M059J (cell line): ENCODE results near the gene PCDH20. TPM values are rescaled to one million over a fixed set of nuclear protein-coding genes. Genes with fewer than 3 reads are reported as not detected.
"Not testable (repeated sequence)": the region's sequence is repeated elsewhere in the genome, so short reads cannot be mapped to it uniquely, and the experiment has no call there.

ENCODE experiments used
- DNase-seq: peaks from one replicate; pipeline ENCODE4 v3.0.0-alpha.2; 2012; ENCODE audit warnings: low read depth
- total RNA-seq: library from RNA; depleted of rRNA; stranded (reverse); fragments of >200 nt; shearing (Covaris generic); gene quantifications from 2 replicates; pipeline ENCODE4 v1.2.3, GENCODE V29; 2014; rRNA removed

Gene PCDH20, protein sequence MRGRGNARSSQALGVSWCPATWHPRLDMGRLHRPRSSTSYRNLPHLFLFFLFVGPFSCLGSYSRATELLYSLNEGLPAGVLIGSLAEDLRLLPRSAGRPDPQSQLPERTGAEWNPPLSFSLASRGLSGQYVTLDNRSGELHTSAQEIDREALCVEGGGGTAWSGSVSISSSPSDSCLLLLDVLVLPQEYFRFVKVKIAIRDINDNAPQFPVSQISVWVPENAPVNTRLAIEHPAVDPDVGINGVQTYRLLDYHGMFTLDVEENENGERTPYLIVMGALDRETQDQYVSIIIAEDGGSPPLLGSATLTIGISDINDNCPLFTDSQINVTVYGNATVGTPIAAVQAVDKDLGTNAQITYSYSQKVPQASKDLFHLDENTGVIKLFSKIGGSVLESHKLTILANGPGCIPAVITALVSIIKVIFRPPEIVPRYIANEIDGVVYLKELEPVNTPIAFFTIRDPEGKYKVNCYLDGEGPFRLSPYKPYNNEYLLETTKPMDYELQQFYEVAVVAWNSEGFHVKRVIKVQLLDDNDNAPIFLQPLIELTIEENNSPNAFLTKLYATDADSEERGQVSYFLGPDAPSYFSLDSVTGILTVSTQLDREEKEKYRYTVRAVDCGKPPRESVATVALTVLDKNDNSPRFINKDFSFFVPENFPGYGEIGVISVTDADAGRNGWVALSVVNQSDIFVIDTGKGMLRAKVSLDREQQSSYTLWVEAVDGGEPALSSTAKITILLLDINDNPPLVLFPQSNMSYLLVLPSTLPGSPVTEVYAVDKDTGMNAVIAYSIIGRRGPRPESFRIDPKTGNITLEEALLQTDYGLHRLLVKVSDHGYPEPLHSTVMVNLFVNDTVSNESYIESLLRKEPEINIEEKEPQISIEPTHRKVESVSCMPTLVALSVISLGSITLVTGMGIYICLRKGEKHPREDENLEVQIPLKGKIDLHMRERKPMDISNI
- total RNA-seq, result 0.12 TPM in 1 of 2 replicates, not detected in the other

- DNase-seq, result no peak
These were observed at the start of gene PCDH20 for GRCh38 chr13:61415749-61416148. TSS of gene PCDH20 (minus strand) at chr13:61415849. CDS start at chr13:61415158, 691 bp downstream.

GRCh38 chr13:61463024-61463423 is 47.4 kb upstream of the PCDH20 start:
- no peak for DNase-seq

- no peak for DNase-seq
These were observed 37.5 kb upstream of the PCDH20 start for GRCh38 chr13:61453121-61453520.

DNA sequence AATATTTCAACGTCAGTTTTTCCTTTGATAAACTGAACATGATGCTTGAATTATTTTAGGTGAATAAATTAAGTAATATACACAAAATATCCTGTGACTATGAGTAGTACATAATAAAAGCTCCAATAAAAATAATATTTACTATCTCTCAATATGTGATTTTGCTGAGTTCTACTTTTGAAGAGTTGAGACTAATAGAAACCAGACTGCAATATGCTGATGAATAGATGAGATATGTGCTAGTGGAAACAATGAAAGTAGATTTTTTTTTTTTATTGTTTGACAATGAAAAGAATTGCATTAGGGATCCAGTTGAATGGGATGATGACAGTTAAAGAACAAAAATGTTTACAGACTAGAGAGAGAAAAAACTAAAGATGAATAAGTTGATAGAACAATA is 16.4 kb upstream of the PCDH20 start:
- no peak for DNase-seq

DNA sequence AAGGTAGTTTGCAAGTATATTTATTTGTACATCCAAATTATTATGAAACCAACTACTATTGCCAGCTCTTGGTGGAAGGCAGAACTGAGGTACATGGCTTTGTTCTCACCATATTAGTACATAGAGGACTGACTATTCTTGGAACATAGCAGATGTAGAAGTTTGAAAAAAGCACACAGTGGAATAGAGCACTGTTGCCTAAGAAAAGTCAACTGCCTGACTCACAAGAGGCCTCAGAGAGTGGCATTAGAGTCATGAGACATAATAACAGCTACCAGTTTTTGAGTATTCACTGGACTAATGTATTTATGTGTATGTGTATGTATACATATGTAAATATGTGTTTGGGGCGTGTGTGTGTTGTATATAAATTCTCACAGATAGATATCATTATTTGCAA is 8.3 kb upstream of the PCDH20 start:
- no peak for DNase-seq

DNA sequence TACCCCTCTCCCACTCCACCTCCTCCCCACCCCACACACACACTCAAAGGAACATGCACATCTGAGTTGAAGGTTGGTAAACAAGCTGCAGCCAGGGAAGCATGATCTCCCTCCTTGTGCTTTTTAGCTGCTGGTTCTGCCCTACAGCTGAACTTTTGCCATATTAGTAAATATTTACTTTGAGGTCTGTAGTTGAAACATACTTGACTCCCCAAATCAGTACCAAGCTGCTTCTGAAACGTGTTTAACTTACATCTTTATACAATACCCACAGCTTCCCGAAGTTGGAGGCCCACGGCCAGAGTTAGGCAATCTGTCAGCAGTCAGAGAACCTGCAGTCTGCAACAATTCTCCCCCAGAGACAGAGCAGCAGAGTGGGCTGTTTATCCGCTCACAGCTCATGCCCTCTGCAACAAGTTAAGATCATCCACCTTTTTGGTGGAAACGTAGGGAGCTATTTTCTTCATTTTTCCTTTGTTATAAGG is 1.5 kb upstream of the PCDH20 start:
- no peak for DNase-seq

- peak; percentile 0 for DNase-seq
These were observed 459 bp downstream of the PCDH20 start for GRCh38 chr13:61415058-61415721.

DNA sequence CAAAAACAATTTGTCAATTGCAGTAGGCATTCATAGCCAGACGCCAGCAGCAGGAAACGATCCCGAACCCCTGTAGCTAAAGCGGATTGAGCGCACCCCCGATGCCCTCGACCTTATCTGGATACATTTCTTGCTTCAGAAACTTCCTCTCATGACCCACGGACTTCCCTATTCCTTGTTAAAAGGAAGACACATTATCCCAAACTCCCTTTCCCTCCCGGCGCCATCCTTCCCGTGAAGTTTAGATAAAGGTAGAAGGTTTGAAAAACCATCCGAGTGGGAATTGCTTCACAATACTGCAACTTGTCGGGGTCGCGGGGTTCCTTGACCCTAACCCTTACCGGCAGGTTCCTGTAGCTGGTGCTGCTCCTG is 977 bp downstream of the PCDH20 start:
- no peak for DNase-seq

DNA sequence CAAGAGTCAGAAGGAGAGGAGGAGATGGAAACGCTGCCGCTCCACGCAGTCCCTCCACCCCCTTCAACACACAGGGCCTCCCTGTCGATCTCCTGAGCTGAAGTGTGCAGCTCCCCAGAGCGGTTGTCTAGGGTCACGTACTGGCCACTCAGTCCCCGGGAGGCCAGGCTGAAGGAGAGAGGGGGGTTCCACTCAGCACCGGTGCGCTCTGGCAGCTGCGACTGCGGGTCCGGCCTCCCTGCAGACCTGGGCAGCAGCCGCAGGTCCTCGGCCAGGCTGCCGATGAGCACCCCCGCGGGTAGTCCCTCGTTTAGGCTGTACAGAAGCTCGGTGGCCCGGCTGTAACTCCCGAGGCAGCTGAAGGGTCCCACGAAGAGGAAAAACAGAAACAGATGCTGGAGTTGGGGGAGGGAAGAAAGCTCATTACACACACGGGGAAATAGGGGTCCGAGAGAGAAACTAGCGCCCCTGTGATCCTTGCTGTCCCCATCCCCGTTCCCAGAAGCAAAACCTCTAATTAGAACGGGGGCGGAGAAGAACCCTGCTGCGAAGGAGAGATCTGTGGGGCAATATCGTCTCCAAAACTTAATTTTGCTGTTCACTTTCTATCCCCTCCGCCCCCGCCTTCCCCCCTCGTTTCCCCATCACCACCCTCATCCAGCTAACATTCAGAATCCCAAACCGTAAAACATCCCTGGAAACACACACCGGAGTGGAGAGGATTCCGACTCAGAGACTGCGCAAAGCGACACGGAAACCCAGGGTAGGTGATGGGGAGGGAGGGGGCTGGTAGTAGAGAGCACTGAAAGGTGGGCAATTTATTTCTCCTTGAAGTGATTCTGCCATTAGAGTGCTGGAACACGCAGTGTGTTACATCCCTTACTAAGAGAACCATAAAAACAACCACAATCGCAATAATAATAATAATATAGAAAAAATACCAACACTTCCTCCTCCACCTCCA is 1.8 kb downstream of the PCDH20 start:
- no peak for DNase-seq

GRCh38 chr13:61410669-61411297 is 4.9 kb downstream of the PCDH20 start:
- DNase-seq, result no peak

DNA sequence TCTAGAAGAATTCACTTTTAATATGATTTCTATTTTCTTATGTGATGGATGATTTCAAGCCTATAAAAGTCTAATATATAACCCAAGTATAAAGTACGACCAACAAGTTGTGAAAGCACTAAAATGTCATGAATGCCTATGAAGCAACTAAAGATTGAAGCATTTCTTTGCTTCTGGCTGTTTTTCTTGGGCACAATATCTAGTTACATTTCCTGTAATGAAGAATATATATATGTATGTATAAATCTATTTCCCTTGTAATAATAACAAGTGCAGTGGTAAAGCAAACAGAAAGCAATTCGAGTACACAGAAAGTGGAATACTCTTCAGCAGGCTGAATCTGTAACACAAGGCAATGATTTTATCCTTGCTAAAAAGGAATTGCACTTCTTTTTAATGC is 5.4 kb downstream of the PCDH20 start:
- no peak for DNase-seq

GRCh38 chr13:61408571-61408970 is 7.1 kb downstream of the PCDH20 start:
- DNase-seq, result no peak

GRCh38 chr13:61406275-61406674 is 9.4 kb downstream of the PCDH20 start:
- no peak for DNase-seq

DNA sequence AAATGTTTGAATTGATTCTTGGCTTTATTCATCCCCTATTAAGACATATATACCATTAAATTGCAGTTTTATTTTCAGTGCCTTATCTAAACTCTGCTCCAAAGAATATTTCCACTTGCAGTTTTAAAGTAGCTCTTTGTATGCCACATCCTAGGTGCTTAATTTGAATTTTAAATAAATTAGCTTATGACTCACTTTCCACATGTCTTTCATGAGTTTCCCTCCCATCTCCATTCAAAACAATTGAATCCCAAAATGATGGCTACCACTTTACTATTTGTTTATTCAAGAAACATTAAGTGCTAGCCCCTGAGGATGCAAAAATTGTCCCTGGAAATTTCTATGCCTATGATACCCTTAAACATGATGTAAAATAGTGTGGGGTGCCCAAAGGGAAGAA is 19.5 kb downstream of the PCDH20 start:
- DNase-seq, result no peak

GRCh38 chr13:61391426-61391825 is 24.2 kb downstream of the PCDH20 start:
- DNase-seq, result no peak

GRCh38 chr13:61387694-61388093 is 28.0 kb downstream of the PCDH20 start:
- DNase-seq, result no peak

DNA sequence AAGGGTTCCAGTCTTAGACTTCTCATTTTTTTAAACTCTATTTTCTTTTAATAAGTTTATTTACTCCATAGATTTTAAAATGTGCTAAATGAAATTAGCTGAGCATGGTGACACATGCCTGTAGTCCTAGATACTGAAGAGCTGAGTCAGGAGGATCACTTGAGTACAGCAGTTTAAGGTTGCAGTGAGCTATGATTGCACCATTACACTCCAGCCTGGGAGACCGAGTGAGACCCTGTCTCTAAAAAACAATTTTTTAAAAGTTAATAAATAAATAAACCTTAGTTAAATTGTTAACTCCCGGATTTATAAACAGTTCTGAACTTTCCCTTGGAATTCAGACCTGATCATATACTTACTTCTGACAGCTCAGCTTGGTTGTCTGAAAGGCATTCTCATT is 32.5 kb downstream of the PCDH20 start:
- no peak for DNase-seq

DNA sequence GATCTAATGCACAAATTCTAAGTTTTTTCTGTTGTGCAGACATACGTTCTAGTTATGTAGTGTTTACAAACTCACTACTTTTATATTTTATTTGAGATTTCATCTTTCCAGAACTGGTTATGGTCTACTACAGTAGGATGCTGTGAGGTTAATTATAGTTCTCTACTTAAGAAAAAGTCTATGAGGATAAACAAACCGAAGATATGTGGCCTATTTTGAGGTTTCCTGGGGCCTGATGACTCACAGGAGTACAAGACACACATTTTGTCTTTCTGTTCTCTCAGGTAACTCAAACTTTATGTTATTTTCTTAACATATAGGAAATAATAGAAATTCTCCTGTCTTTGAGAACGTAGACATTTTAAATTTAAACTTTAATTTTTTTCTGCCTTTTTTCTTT is 45.1 kb downstream of the PCDH20 start:
- DNase-seq, result no peak

GRCh38 chr13:61364690-61365089 is 51.0 kb downstream of the PCDH20 start:
- DNase-seq, result not testable (repeated sequence)

DNA sequence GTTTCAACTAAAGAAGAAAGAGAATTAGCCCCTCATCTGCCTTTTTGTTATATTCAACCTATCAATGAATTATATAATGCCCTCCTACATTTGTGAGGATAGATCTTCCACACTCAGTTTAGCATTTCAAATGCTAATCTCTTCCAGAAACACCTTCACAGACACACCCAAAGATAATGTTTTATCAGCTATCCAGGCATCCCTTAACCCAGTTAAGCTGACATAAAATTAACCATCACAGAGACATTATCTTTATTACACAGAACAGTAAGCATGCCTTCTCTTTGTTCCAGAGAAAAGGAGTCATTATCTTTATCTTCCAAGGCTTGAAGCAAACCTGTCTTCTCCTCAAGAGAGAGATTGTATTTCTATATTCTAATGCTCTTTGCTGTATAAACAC is 53.1 kb downstream of the PCDH20 start:
- DNase-seq, result no peak
